ENCODE data around the gene TBC1D13.
A peak's percentile ranks its signal among the peaks of the same experiment; 100 is the strongest.

Gene TBC1D13

GRCh38 chr9:128798896-128799295 lies 11.8 kb downstream of the TBC1D13 start:
- Histone ChIP-seq H3K36me3 (peaks cover 86 to 96% (median 91%) of the 10 kb centered on the region in 11 experiments), H3K9ac (no peak overlapping the region)

GRCh38 chr9:128800061-128800460 lies 13.0 kb downstream of the TBC1D13 start:
- no peaks in the 10 kb centered on the region for H3K9me3 ChIP-seq (replicated peaks in 1 of 11)
- H3K9ac ChIP-seq = no peak overlapping the region
- H3K4me3 ChIP-seq = no peak overlapping the region
- peaks cover 0 to 22% (median 0%) of the 10 kb centered on the region in 11 experiments; a peak in 5 of 22 replicates for H4K20me1 ChIP-seq
- H3K36me3 ChIP-seq = peaks cover 83 to 96% (median 89%) of the 10 kb centered on the region in 11 experiments
- TF ChIP-seq Cebpa-rat (IDR thresholded peaks at IDR 0.05) = no peak
- H3K27me3 ChIP-seq = no peaks in the 10 kb centered on the region
- H3K4me1 ChIP-seq = peaks cover 0 to 2% (median 0%) of the 10 kb centered on the region in 10 experiments; a peak in 2 of 20 replicates
- no peak overlapping the region for H3K27ac ChIP-seq
- no peak overlapping the region for H3K4me2 ChIP-seq

More at GRCh38 chr9:128798896-128799295, 11.8 kb downstream of the TBC1D13 start:
- Histone ChIP-seq H3K27ac (no peak overlapping the region), H4K20me1 (peaks cover 0 to 33% (median 7%) of the 10 kb centered on the region in 11 experiments; a peak in 9 of 22 replicates), H3K27me3 (no peaks in the 10 kb centered on the region), H3K4me3 (no peak overlapping the region), H3K4me2 (no peak overlapping the region), H3K4me1 (no peaks in the 10 kb centered on the region), H3K9me3 (replicated peaks in 1 of 11) (no peaks in the 10 kb centered on the region)
- no peak for TF ChIP-seq Cebpa-rat (IDR thresholded peaks at IDR 0.05)

GRCh38 chr9:128802482-128802881 lies 15.4 kb downstream of the TBC1D13 start:
- Histone ChIP-seq H3K4me2 (no peak overlapping the region), H3K9ac (no peak overlapping the region), H3K4me1 (peaks cover 0 to 6% (median 0%) of the 10 kb centered on the region in 10 experiments; a peak in 2 of 20 replicates), H3K9me3 (replicated peaks in 1 of 11) (no peaks in the 10 kb centered on the region), H4K20me1 (peaks cover 0 to 35% (median 0%) of the 10 kb centered on the region in 11 experiments; a peak in 7 of 22 replicates), H3K27me3 (no peaks in the 10 kb centered on the region), H3K36me3 (peaks cover 88 to 98% (median 92%) of the 10 kb centered on the region in 11 experiments), H3K4me3 (no peak overlapping the region), H3K27ac (no peak overlapping the region)
- no peak for TF ChIP-seq Cebpa-rat (IDR thresholded peaks at IDR 0.05)

- no peak overlapping the region for H3K4me3 ChIP-seq
- H3K36me3 ChIP-seq = peaks cover 76 to 95% (median 86%) of the 10 kb centered on the region in 11 experiments
- H3K27me3 ChIP-seq = no peaks in the 10 kb centered on the region
- 0 out of 22 replicates have a peak overlapping the region, but pooled peaks of 1 of the 11 experiments have one; percentile 13 for H3K9ac ChIP-seq
- no peak for TF ChIP-seq Cebpa-rat (IDR thresholded peaks at IDR 0.05)
- H3K9me3 ChIP-seq (replicated peaks in 1 of 11) = no peaks in the 10 kb centered on the region
- no peak overlapping the region for H3K4me2 ChIP-seq
- no peak overlapping the region for H3K27ac ChIP-seq
- H4K20me1 ChIP-seq = peaks cover 0 to 48% (median 0%) of the 10 kb centered on the region in 11 experiments; a peak in 5 of 22 replicates
- peaks cover 0 to 6% (median 0%) of the 10 kb centered on the region in 10 experiments; a peak in 2 of 20 replicates for H3K4me1 ChIP-seq
Observed at GRCh38 chr9:128805661-128806060, 18.6 kb downstream of the TBC1D13 start.

GRCh38 chr9:128807827-128808226 lies 20.8 kb downstream of the TBC1D13 start:
- Histone ChIP-seq H3K4me2 (no peak overlapping the region), H3K4me1 (peaks cover 0 to 6% (median 0%) of the 10 kb centered on the region in 10 experiments; a peak in 3 of 20 replicates), H3K36me3 (peaks cover 62 to 77% (median 71%) of the 10 kb centered on the region in 11 experiments), H3K27me3 (no peaks in the 10 kb centered on the region), H3K27ac (no peak overlapping the region), H3K4me3 (no peak overlapping the region), H3K9me3 (replicated peaks in 1 of 11) (no peaks in the 10 kb centered on the region), H4K20me1 (peaks cover 0 to 46% (median 0%) of the 10 kb centered on the region in 11 experiments; a peak in 5 of 22 replicates), H3K9ac (no peak overlapping the region)
- TF ChIP-seq Cebpa-rat (IDR thresholded peaks at IDR 0.05) = no peak

- peaks cover 0 to 6% (median 0%) of the 10 kb centered on the region in 10 experiments; a peak in 3 of 20 replicates for H3K4me1 ChIP-seq
- 0 out of 22 replicates have a peak overlapping the region, but pooled peaks of 1 of the 11 experiments have one; percentile 10 for H3K27ac ChIP-seq
- H3K4me2 ChIP-seq = no peak overlapping the region
- H3K36me3 ChIP-seq = peaks cover 55 to 70% (median 64%) of the 10 kb centered on the region in 11 experiments
- H3K9ac ChIP-seq = no peak overlapping the region
- H3K9me3 ChIP-seq (replicated peaks in 1 of 11) = no peaks in the 10 kb centered on the region
- H4K20me1 ChIP-seq = peaks cover 0 to 38% (median 0%) of the 10 kb centered on the region in 11 experiments; a peak in 4 of 22 replicates
- H3K27me3 ChIP-seq = no peaks in the 10 kb centered on the region
- no peak for TF ChIP-seq Cebpa-rat (IDR thresholded peaks at IDR 0.05)
- no peak overlapping the region for H3K4me3 ChIP-seq
Observed at GRCh38 chr9:128808543-128808942, 21.5 kb downstream of the TBC1D13 start.

- Histone ChIP-seq H3K9ac (no peak overlapping the region), H4K20me1 (peaks cover 0 to 36% (median 0%) of the 10 kb centered on the region in 11 experiments; a peak in 4 of 22 replicates)
Observed at GRCh38 chr9:128809036-128809599, 22.1 kb downstream of the TBC1D13 start.

GRCh38 chr9:128809831-128810230 lies 22.8 kb downstream of the TBC1D13 start:
- Histone ChIP-seq H3K36me3 (peaks cover 44 to 57% (median 52%) of the 10 kb centered on the region in 11 experiments), H3K4me2 (no peak overlapping the region), H3K27ac (no peak overlapping the region), H3K4me3 (no peak overlapping the region), H3K4me1 (peaks cover 0 to 6% (median 0%) of the 10 kb centered on the region in 10 experiments; a peak in 3 of 20 replicates), H3K9me3 (replicated peaks in 1 of 11) (no peaks in the 10 kb centered on the region), H4K20me1 (peaks cover 0 to 36% (median 0%) of the 10 kb centered on the region in 11 experiments; a peak in 4 of 22 replicates), H3K9ac (no peak overlapping the region), H3K27me3 (no peaks in the 10 kb centered on the region)
- TF ChIP-seq Cebpa-rat (IDR thresholded peaks at IDR 0.05) = no peak

More at GRCh38 chr9:128809036-128809599, 22.1 kb downstream of the TBC1D13 start:
- Histone ChIP-seq H3K27ac (no peak overlapping the region), H3K27me3 (no peaks in the 10 kb centered on the region), H3K4me2 (no peak overlapping the region), H3K4me1 (peaks cover 0 to 6% (median 0%) of the 10 kb centered on the region in 10 experiments; a peak in 3 of 20 replicates), H3K36me3 (peaks cover 50 to 65% (median 58%) of the 10 kb centered on the region in 11 experiments), H3K4me3 (no peak overlapping the region), H3K9me3 (replicated peaks in 1 of 11) (no peaks in the 10 kb centered on the region)
- TF ChIP-seq Cebpa-rat (IDR thresholded peaks at IDR 0.05) = no peak

GRCh38 chr9:128810873-128811272 lies 23.8 kb downstream of the TBC1D13 start:
- no peak for TF ChIP-seq Cebpa-rat (IDR thresholded peaks at IDR 0.05)
- H3K4me3 ChIP-seq = no peak overlapping the region
- H3K27me3 ChIP-seq = no peaks in the 10 kb centered on the region
- H4K20me1 ChIP-seq = peaks cover 0 to 28% (median 0%) of the 10 kb centered on the region in 11 experiments; a peak in 4 of 22 replicates
- H3K4me1 ChIP-seq = peaks cover 0 to 2% (median 0%) of the 10 kb centered on the region in 10 experiments; a peak in 1 of 20 replicates
- H3K9ac ChIP-seq = no peak overlapping the region
- no peak overlapping the region for H3K27ac ChIP-seq
- H3K36me3 ChIP-seq = peaks cover 33 to 47% (median 42%) of the 10 kb centered on the region in 11 experiments
- no peak overlapping the region for H3K4me2 ChIP-seq
- no peaks in the 10 kb centered on the region for H3K9me3 ChIP-seq (replicated peaks in 1 of 11)

Data from BLaER1 treated with 17β-estradiol and CSF1 and Interleukin-3, amounts not matched to agents 10 nM and 100 nM (cell line).